Lower leg skin (tissue), 4 donors: ENCODE data around the gene RAB5B. TPM values are rescaled to one million over a fixed set of nuclear protein-coding genes. Genes with fewer than 3 reads are reported as not detected.

ENCODE experiments used
- DNase-seq, 2 donors: peaks; one replicate each; pipeline ENCODE4 v3.0.0-alpha.2; 2019; ENCODE audit warnings: low spot score in 2 of 2
- H3K4me3 ChIP-seq: fragments of 200-600 bp; sonication (generic); 2 replicates; pipeline ENCODE4 v1.5.1; 2017; ENCODE audit warnings: mild to moderate bottlenecking, low read depth; ENCODE audit not compliant: poor library complexity, severe bottlenecking
- POLR2A ChIP-seq, 2 donors: fragments of 450-650 bp; IDR thresholded peaks; one replicate each; pipeline ENCODE4 v1.6.1; 2016 to 2017; ENCODE audit warnings: antibody characterized with exemption in 2 of 2, mild to moderate bottlenecking in 1 of 2, moderate library complexity in 1 of 2
- WGBS, 2 donors: methylation state at CpG; one replicate each; pipeline ENCODE4 v1.1.5; 2018; 5-methylcytosine and 5-hydroxymethylcytosine counted together
- intact Hi-C: fragments of 100-400 bp; cut with DNase I; formaldehyde crosslinking; loops from one replicate; pipeline ENCODE4 v1.15.0; 2023; ENCODE audit warnings: low total_unique reads
- total RNA-seq, 4 donors: library from RNA; depleted of rRNA; stranded (reverse); fragments of >200 nt; gene quantifications; one replicate each; pipeline ENCODE4 v1.1.0, GENCODE V29; 2016
- TF ChIP-seq, protein P1 (sequence below), 3 donors: fragments of 450-650 bp; IDR thresholded peaks; one replicate each; pipeline ENCODE4 v1.5.1; 2016; ENCODE audit warnings: antibody characterized with exemption in 3 of 3, mild to moderate bottlenecking in 3 of 3, moderate library complexity in 2 of 3

RAB5B gene
- total RNA-seq, 4 donors from 2014 or later, result 96.9 to 141 (median 129) TPM

DNA sequence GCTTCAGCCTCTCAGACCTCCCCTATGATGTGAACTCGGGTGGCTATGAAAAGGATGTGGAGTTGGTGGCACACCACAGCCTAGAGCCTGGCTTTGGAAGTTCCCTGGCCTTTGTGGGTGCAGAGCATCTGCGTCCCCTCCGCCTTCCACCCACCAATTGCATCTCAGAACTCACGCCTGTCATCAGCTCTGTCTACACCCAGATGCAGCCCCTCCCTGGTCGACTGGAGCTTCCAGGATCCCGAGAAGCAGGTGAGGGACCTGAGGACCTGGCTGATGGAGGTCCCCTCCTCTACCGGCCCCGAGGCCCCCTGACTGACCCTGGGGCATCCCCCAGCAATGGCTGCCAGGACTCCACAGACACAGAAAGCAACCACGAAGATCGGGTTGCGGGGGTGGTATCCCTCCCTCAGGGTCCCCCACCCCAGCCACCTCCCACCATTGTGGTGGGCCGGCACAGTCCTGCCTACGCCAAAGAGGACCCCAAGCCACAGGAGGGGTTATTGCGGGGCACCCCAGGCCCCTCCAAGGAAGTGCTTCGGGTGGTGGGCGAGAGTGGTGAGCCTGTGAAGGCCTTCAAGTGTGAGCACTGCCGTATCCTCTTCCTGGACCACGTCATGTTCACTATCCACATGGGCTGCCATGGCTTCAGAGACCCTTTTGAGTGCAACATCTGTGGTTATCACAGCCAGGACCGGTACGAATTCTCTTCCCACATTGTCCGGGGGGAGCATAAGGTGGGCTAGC, 60.9 kb downstream of the RAB5B start:
- intact Hi-C loops, result no loop called here
- H3K4me3 ChIP-seq, result no peak overlapping the region
- WGBS, 2 donors, result 81 to 91% methylated on average over 21 of the region's 21 CpGs
- DNase-seq, result no peak
- TF ChIP-seq, protein P1, sequence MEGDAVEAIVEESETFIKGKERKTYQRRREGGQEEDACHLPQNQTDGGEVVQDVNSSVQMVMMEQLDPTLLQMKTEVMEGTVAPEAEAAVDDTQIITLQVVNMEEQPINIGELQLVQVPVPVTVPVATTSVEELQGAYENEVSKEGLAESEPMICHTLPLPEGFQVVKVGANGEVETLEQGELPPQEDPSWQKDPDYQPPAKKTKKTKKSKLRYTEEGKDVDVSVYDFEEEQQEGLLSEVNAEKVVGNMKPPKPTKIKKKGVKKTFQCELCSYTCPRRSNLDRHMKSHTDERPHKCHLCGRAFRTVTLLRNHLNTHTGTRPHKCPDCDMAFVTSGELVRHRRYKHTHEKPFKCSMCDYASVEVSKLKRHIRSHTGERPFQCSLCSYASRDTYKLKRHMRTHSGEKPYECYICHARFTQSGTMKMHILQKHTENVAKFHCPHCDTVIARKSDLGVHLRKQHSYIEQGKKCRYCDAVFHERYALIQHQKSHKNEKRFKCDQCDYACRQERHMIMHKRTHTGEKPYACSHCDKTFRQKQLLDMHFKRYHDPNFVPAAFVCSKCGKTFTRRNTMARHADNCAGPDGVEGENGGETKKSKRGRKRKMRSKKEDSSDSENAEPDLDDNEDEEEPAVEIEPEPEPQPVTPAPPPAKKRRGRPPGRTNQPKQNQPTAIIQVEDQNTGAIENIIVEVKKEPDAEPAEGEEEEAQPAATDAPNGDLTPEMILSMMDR (IDR thresholded peaks at IDR 0.05), result no peak
- no peak for TF ChIP-seq POLR2A (IDR thresholded peaks at IDR 0.05)

DNA sequence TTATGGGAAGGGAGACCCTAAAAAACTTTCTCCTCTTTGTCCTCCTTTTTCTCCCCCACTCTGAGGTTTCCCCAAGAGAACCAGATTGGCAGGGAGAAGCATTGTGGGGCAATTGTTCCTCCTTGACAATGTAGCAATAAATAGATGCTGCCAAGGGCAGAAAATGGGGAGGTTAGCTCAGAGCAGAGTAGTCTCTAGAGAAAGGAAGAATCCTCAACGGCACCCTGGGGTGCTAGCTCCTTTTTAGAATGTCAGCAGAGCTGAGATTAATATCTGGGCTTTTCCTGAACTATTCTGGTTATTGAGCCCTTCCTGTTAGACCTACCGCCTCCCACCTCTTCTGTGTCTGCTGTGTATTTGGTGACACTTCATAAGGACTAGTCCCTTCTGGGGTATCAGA, 63.3 kb downstream of the RAB5B start:
- intact Hi-C loops, result no loop called here
- WGBS, 2 donors, result 66 to 76% methylated on average over 2 of the region's 2 CpGs
- no peak for DNase-seq

DNA sequence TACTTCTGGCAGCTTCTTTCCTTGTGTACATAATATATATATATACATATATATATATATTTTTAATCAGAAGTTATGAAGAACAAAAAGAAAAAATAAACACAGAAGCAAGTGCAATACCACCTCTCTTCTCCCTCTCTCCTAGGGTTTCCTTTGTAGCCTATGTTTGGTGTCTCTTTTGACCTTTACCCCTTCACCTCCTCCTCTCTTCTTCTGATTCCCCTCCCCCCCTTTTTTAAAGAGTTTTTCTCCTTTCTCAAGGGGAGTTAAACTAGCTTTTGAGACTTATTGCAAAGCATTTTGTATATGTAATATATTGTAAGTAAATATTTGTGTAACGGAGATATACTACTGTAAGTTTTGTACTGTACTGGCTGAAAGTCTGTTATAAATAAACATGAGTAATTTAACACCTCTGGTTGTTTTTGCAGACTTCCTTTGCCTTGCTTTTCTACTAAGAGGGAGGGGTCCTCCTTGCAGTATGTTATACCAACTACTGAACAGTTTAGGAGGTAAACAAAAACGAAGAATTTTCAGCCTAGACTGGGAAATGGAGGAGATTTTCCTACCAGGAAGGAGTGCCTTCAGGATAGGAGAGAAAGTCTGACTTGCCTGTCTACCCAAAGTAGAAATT, 64.3 kb downstream of the RAB5B start:
- DNase-seq, result no peak
- intact Hi-C loops, result no loop called here
- 73 to 79% methylated on average over 2 of the region's 2 CpGs for WGBS, 2 donors
- no peak overlapping the region for H3K4me3 ChIP-seq
- TF ChIP-seq, protein P1 (IDR thresholded peaks at IDR 0.05), result no peak

More for the DNA sequence above, 63.3 kb downstream of the RAB5B start:
- H3K4me3 ChIP-seq, result no peak overlapping the region
- no peak for TF ChIP-seq POLR2A (IDR thresholded peaks at IDR 0.05)
- TF ChIP-seq, protein P1 (IDR thresholded peaks at IDR 0.05), result no peak

DNA sequence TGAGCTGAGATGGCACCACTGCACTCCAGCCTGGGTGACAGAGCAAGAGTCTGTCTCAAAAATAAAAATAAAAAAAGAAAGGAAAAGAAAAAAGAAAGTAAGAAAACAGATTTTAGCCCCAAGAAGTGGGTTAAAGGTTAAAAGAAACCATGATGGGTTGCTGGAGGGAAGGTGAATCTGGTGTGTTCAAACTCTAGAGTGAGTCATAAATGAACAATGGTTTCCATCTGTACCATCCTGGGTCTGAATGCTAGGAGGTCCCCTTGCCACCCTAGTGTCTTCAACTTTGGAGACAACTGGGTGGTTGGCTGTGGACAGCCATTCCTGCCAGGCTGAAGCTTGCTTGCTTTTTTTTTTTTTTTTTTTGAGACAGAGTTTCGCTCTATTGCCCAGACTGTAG, 66.3 kb downstream of the RAB5B start:
- no peak for TF ChIP-seq POLR2A (IDR thresholded peaks at IDR 0.05)
- TF ChIP-seq, protein P1 (IDR thresholded peaks at IDR 0.05), result no peak
- DNase-seq, result no peak
- intact Hi-C loops, result no loop called here
- H3K4me3 ChIP-seq, result no peak overlapping the region
- WGBS, 2 donors, result 100% methylated on average over 1 of the region's 1 CpG

DNA sequence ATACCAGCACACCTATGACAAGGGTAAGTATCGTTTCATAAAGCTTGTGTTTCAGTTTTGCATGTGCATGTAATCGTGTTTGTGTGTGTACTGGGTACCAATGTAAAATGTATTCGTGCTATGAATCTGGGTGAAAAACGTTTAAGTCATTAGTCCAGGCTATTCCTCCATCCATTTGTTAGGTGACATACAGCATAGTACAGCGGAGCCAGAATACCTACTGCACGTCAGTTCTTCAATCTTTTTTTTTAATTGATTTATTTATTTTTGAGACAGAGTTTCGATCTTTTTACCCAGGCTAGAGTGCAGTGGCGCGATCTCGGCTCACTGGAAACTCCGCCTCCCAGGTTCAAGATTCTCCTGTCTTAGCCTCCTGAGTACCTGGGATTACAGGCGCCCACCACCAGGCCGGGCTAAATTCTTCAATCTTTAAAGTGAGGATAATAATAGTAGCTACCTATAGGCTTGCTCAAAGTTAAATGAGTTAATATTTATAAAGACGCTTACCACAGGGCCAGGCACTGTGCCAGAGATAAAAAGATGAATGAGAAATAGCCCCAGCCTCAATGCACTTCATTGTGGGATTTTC, 67.2 kb downstream of the RAB5B start:
- 55 to 62% methylated on average over 14 of the region's 14 CpGs for WGBS, 2 donors
- TF ChIP-seq POLR2A (IDR thresholded peaks at IDR 0.05), result no peak
- TF ChIP-seq, protein P1 (IDR thresholded peaks at IDR 0.05), result no peak
- no peak overlapping the region for H3K4me3 ChIP-seq
- intact Hi-C loops, result no loop called here
- DNase-seq, result no peak
